Cardiac muscle cell (in vitro differentiated cells and primary cell): Measurements from ENCODE around the gene CD8A. TPM values are rescaled to one million over a fixed set of nuclear protein-coding genes. Genes with fewer than 3 reads are reported as not detected.

ENCODE experiments used
- DNase-seq, 2 donors: peaks; one replicate each; pipeline versions ENCODE4 v3.0.0 to v3.0.0-alpha.2; 2010 to 2017; ENCODE audit warnings: low read depth in 1 of 2, low spot score in 1 of 2
- H3K27ac ChIP-seq: fragments of 200-600 bp; sonication (generic); 2 replicates; pipeline ENCODE4 v1.5.1; 2016
- H3K27me3 ChIP-seq: fragments of 200-600 bp; sonication (generic); 2 replicates; pipeline ENCODE4 v1.6.0; 2016; ENCODE audit warnings: control low read depth
- H3K36me3 ChIP-seq: fragments of 200-600 bp; sonication (generic); 2 replicates; pipeline ENCODE4 v1.5.1; 2016; ENCODE audit warnings: control low read depth
- H3K4me1 ChIP-seq: fragments of 200-600 bp; sonication (generic); 2 replicates; pipeline ENCODE4 v1.8.1; 2017; ENCODE audit warnings: low read depth, mild to moderate bottlenecking, mixed run types
- H3K4me3 ChIP-seq: fragments of 200-600 bp; sonication (generic); 2 replicates; pipeline ENCODE4 v1.5.1; 2016; ENCODE audit warnings: mild to moderate bottlenecking
- H3K9me3 ChIP-seq: fragments of 200-600 bp; sonication (generic); 2 replicates; pipeline ENCODE4 v1.5.1; 2017; ENCODE audit warnings: low read depth, mild to moderate bottlenecking, control low read depth
- polyA plus RNA-seq: library from polyadenylated mRNA; unstranded; fragments of >200 nt; fragmentation: Nextera tagmentation; extraction: Ambion mirVana; gene quantifications from 2 replicates; pipeline ENCODE4 v1.2.1, GENCODE V29; 2016
- total RNA-seq: library from RNA; depleted of rRNA; stranded (reverse); fragments of >200 nt; gene quantifications from 2 replicates; pipeline ENCODE4 v1.2.3, GENCODE V29; 2016
- TF ChIP-seq, protein P1 (sequence below): IDR thresholded peaks from 2 replicates; pipeline ENCODE4 v1.5.1; 2012; ENCODE audit warnings: low read depth, mild to moderate bottlenecking, low read length

The CD8A gene
- total and polyA plus RNA-seq, 2 experiments from 2014 or later, result not detected

GRCh38 chr2:86770816-86771301, 19.9 kb downstream of the CD8A start:
- H3K4me3 ChIP-seq, result no peak overlapping the region
- no peaks in the 10 kb centered on the region for H3K27me3 ChIP-seq
- peaks cover 38% of the 10 kb centered on the region for H3K36me3 ChIP-seq
- peaks cover 8% of the 10 kb centered on the region for H3K4me1 ChIP-seq
- H3K9me3 ChIP-seq, result no peaks in the 10 kb centered on the region
- TF ChIP-seq, protein P1, sequence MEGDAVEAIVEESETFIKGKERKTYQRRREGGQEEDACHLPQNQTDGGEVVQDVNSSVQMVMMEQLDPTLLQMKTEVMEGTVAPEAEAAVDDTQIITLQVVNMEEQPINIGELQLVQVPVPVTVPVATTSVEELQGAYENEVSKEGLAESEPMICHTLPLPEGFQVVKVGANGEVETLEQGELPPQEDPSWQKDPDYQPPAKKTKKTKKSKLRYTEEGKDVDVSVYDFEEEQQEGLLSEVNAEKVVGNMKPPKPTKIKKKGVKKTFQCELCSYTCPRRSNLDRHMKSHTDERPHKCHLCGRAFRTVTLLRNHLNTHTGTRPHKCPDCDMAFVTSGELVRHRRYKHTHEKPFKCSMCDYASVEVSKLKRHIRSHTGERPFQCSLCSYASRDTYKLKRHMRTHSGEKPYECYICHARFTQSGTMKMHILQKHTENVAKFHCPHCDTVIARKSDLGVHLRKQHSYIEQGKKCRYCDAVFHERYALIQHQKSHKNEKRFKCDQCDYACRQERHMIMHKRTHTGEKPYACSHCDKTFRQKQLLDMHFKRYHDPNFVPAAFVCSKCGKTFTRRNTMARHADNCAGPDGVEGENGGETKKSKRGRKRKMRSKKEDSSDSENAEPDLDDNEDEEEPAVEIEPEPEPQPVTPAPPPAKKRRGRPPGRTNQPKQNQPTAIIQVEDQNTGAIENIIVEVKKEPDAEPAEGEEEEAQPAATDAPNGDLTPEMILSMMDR, result no peak
- no peak overlapping the region for H3K27ac ChIP-seq
- DNase-seq, result no peak

GRCh38 chr2:86769838-86770237, 20.9 kb downstream of the CD8A start:
- H3K9me3 ChIP-seq, result no peaks in the 10 kb centered on the region
- TF ChIP-seq, protein P1, result no peak
- H3K36me3 ChIP-seq, result peaks cover 38% of the 10 kb centered on the region
- no peak overlapping the region for H3K27ac ChIP-seq
- H3K4me3 ChIP-seq, result no peak overlapping the region
- H3K4me1 ChIP-seq, result peaks cover 2% of the 10 kb centered on the region
- no peak for DNase-seq
- no peaks in the 10 kb centered on the region for H3K27me3 ChIP-seq

DNA sequence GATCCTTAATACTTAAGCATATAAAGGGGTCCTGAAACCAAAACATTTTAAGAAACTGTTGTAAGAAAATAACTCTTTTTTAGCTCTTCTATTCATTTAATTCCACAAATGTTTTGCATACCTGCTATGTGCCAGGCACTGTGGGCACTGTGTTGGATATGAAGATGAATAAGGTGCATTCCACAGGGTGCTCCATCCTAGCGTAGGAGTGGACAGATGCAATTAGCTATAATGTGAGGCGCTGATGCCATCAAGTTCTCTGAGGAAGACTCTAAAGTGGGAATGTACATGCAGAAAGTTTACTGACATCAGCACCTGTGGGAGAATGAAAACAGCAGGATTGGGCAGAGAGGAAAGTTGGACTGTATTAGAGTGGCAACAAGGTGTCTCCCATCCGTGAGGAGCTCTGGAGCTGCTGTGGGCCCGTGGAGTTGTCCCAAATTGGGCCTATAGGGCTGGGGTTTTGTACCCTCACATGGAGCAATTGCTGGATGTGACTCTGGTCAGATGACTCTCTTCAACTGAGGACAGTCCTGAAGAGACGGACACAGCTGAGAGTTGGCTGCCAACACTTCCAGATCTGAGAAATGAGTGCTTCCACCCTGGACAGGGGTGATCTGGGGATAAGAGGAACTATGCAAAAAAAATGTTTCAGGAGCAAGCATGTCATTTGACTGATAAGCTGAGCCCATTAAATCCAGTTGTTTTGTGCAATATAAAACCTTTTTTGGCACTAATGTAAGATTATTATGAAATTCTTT, 22.3 kb downstream of the CD8A start:
- TF ChIP-seq, protein P1, result no peak
- Histone ChIP-seq H3K9me3 (no peaks in the 10 kb centered on the region), H3K4me1 (no peaks in the 10 kb centered on the region), H3K36me3 (peaks cover 37% of the 10 kb centered on the region), H3K27me3 (no peaks in the 10 kb centered on the region), H3K4me3 (no peak overlapping the region), H3K27ac (no peak overlapping the region)
- DNase-seq, result no peak

- Histone ChIP-seq H3K36me3 (peaks cover 17% of the 10 kb centered on the region), H3K4me3 (no peak overlapping the region), H3K9me3 (no peaks in the 10 kb centered on the region), H3K27ac (no peak overlapping the region), H3K27me3 (no peaks in the 10 kb centered on the region), H3K4me1 (no peaks in the 10 kb centered on the region)
- DNase-seq, result no peak
- TF ChIP-seq, protein P1, result no peak
These were observed 25.4 kb downstream of the CD8A start for GRCh38 chr2:86765310-86765695.

DNA sequence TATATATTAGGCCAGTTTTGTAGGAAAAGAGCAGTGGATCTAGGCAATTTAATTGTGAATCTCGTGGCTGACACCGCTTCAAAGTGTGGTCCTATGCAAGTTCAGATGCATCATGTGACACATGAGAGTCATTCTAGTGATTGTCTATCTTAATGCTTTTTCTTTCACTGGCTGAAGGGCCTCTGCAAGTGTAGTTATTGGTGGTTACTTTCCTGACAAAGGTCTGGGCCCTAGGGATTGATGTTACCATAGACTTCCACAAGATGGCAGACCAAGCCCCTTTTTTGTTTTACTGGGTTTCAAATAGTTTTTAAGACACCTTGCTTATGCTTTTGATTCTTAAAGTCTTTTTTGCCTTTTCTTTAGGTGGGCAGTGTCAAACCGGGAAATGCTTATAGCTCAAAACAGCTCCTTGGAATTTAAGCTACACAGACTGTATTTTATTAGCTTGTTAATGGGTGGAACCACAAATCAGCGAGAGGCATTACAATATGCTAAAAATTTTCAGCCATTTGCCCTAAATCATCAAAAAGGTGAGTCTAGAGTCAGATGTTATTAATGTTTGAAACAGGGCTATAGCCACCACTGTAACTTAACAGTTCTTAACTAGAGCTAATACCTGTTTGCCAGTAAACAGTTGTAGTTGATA, 25.9 kb downstream of the CD8A start:
- TF ChIP-seq, protein P1, result peak; percentile 72
- no peaks in the 10 kb centered on the region for H3K4me1 ChIP-seq

More for the DNA sequence above, 25.9 kb downstream of the CD8A start:
- Histone ChIP-seq H3K4me3 (no peak overlapping the region), H3K27ac (peak overlapping the region; percentile 12), H3K9me3 (no peaks in the 10 kb centered on the region), H3K36me3 (peaks cover 12% of the 10 kb centered on the region), H3K27me3 (no peaks in the 10 kb centered on the region)
- DNase-seq, result peak; percentile 62 to 67
